Measurements from ENCODE around the gene WASHC1.
"Not testable (repeated sequence)": the region's sequence is repeated elsewhere in the genome, so short reads cannot be mapped to it uniquely, and the experiment has no call there.

DNA sequence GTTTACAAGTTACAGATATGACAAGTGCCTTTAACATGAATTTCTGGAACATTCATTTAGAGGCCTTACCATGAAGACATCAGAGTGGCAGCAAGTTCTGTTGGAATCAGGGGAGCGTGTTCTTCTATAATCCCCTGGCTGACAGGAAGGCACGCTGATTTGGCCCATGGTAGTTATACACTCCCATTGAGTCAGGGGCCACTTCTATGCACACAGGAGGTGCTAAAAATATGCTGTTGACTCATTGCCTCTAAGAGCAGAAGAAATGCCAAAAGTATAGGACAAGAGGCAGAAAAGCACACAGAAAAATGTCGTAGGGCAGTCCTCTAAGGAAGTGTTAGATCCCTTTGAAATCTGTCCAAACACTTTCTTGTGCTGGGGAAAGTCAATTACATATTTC is 49.1 kb upstream of the WASHC1 start:
- TF ChIP-seq, protein P1, sequence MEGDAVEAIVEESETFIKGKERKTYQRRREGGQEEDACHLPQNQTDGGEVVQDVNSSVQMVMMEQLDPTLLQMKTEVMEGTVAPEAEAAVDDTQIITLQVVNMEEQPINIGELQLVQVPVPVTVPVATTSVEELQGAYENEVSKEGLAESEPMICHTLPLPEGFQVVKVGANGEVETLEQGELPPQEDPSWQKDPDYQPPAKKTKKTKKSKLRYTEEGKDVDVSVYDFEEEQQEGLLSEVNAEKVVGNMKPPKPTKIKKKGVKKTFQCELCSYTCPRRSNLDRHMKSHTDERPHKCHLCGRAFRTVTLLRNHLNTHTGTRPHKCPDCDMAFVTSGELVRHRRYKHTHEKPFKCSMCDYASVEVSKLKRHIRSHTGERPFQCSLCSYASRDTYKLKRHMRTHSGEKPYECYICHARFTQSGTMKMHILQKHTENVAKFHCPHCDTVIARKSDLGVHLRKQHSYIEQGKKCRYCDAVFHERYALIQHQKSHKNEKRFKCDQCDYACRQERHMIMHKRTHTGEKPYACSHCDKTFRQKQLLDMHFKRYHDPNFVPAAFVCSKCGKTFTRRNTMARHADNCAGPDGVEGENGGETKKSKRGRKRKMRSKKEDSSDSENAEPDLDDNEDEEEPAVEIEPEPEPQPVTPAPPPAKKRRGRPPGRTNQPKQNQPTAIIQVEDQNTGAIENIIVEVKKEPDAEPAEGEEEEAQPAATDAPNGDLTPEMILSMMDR (conservative IDR thresholded peaks at IDR 0.05 in 1 of 2, IDR thresholded peaks at IDR 0.05 in 1 of 2; ENCODE audit: low read depth in 1 of 2, low read length in 2 of 2): not testable (repeated sequence)
- TF ChIP-seq EZH2 (IDR thresholded peaks at IDR 0.05; ENCODE audit: low read length, missing control alignments): not testable (repeated sequence)

Data from fibroblast of lung (primary cell).